GM18517 (cell line): Measurements from ENCODE around the gene COX6A1.
"Not testable (repeated sequence)": the region's sequence is repeated elsewhere in the genome, so short reads cannot be mapped to it uniquely, and the experiment has no call there.

Experiments
- ATAC-seq: cut with Tn5 transposase; IDR thresholded peaks from one replicate; pipeline ENCODE4 v1.9.1; 2021; ENCODE audit warnings: mild to moderate bottlenecking, moderate library complexity; ENCODE audit not compliant: unreplicated experiment

The COX6A1 gene

GRCh38 chr12:120425797-120426196, 12.1 kb upstream of the COX6A1 start:
- no peak for ATAC-seq

- ATAC-seq, result no peak
These were observed 9.2 kb upstream of the COX6A1 start for GRCh38 chr12:120428597-120429229.

GRCh38 chr12:120429368-120429767, 8.5 kb upstream of the COX6A1 start:
- no peak for ATAC-seq

GRCh38 chr12:120432772-120433525, 5.0 kb upstream of the COX6A1 start:
- no peak for ATAC-seq

- no peak for ATAC-seq
These were observed 734 bp downstream of the COX6A1 start for GRCh38 chr12:120438495-120439198.

GRCh38 chr12:120439646-120440247, 1.8 kb downstream of the COX6A1 start:
- ATAC-seq, result no peak

GRCh38 chr12:120444676-120445075, 6.8 kb downstream of the COX6A1 start:
- ATAC-seq, result no peak

GRCh38 chr12:120445911-120446843, 8.3 kb downstream of the COX6A1 start, which contains the start of the genes GATC and TRIAP1:
GATC (plus strand) TSS chr12:120446444; CDS start chr12:120446481, 37 bp downstream.
TRIAP1 (minus strand) TSS chr12:120446384; CDS start chr12:120446372, 12 bp downstream.
- ATAC-seq, result peak; percentile 90

GRCh38 chr12:120446844-120447178, 8.9 kb downstream of the COX6A1 start:
- ATAC-seq, result not testable (repeated sequence)

- ATAC-seq, result no peak
These were observed 10.1 kb downstream of the COX6A1 start for GRCh38 chr12:120447992-120448391.

GRCh38 chr12:120452524-120452923, 14.6 kb downstream of the COX6A1 start:
- not testable (repeated sequence) for ATAC-seq

- no peak for ATAC-seq
These were observed 15.3 kb downstream of the COX6A1 start for GRCh38 chr12:120453060-120453750.

GRCh38 chr12:120453977-120454376, 16.1 kb downstream of the COX6A1 start:
- ATAC-seq, result no peak

- ATAC-seq, result no peak
These were observed 17.4 kb downstream of the COX6A1 start for GRCh38 chr12:120455302-120455701.

- ATAC-seq, result no peak
These were observed 19.2 kb downstream of the COX6A1 start for GRCh38 chr12:120457133-120457532.

GRCh38 chr12:120460157-120460556, 22.2 kb downstream of the COX6A1 start:
- ATAC-seq, result no peak

- ATAC-seq, result no peak
These were observed 24.3 kb downstream of the COX6A1 start for GRCh38 chr12:120462099-120462640.

- no peak for ATAC-seq
These were observed 25.8 kb downstream of the COX6A1 start for GRCh38 chr12:120463712-120464111.

GRCh38 chr12:120465756-120466155, 27.8 kb downstream of the COX6A1 start:
- no peak for ATAC-seq
